Cerebellar nuclear complex (tissue), 1 donor: ENCODE data around the gene ISL2.

Source experiments
- DNase-seq, 2 experiments: peaks; one replicate each; lab custom pipeline; 2025; lab: John Stamatoyannopoulos, UW

ISL2 gene

DNA sequence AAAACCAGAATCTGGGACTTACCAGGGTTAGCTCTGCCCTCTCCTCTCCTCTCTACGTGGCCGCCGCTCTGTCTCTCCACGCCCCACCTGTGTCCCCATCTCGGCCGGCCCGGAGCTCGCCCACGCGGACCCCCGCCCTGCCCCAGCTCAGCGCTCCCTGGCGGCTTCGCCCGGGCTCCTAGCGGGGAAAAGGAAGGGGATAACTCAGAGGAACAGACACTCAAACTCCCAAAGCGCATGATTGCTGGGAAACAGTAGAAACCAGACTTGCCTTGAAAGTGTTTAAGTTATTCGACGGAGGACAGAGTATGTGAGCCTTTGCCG, 5.4 kb downstream of the ISL2 start:
- no peak for DNase-seq

DNA sequence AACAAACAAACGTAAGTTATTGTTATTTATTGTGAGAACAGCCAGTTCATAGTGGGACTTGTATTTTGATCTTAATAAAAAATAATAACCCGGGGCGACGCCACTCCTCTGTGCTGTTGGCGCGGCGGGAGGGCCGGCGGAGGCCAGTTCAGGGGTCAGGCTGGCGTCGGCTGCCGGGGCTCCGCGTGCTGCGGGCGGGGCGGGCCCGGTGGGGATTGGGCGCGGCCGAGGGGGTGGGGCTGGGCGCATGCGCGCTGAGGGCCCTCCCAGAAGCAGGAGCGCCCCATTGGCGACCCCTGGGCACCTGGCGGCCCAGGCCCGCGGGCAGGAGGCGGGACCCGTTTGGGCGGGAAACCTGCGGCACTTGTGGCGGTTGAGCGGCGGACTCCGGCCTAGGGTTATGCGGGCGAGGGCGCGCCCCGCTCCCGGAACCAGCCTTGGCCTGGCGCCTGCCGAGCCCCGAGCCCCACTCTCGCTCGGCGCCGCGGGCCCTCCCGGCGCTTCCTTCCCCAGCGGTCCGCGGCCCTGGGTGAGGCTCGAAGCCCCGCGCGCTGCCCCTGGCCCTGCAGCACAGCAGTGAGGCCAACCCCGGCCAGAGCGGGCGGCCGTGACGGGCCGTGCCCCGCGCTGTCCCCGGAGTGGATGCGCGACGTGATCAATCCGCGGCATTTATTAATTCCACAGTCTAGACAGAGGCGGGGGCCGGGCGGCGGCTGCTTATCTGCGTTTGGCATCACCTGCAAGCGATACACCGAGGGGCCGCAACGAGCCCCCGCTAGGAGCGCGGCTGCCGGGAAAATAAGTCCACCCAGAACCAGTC, 6.0 kb downstream of the ISL2 start:
- no peak for DNase-seq

DNA sequence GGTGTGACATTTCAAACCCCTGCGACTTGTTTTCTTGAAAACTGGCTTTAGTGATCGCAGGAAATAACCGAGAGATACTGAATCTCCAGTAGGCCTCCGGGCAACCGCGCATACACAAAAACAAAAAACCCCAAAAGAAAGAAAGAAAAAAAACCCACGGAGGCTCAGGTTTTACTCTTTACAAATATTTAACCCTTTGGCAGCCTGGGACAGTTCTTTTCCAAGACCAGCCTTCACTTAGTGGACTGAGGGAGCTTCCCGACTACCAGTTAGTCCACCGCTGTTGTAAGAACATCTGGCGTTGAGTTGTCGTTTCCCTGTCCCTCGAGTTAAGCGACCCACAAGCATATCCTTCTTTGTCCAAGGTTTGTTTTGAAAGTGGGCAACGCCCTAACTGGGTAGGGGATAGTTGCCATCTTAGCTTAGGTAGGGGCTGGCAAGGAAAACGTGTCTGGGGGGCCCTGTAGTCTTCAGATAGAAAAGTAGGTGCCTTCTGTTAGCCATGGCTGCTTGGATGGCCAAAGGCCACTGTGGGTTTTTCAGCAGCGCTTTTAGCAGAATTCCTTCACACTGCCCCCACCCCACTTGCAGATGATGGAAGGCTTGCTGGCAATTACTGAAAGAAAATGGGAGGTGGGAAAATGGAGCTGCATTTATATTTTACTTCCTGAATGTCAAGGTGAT, 6.9 kb downstream of the ISL2 start:
- DNase-seq, result no peak

- DNase-seq, result no peak
Observed at GRCh38 chr15:76344893-76345582, 8.5 kb downstream of the ISL2 start.

DNA sequence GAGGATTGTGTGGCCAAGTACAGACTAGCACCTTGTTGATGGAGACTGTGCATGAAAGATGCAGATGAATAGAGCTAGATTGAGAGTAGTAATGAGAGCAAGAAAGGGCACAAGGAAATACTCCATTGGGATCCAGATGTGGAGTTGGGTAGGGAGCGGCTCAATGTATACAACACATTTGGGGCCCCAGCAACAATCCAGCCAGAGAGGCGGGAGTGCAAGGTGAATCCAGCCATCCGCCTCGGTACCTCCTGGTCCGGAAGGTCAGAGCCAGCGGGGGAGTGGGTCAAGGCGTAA, 9.0 kb downstream of the ISL2 start:
- DNase-seq, result no peak

GRCh38 chr15:76345880-76346668, 9.5 kb downstream of the ISL2 start:
- DNase-seq, result no peak

DNA sequence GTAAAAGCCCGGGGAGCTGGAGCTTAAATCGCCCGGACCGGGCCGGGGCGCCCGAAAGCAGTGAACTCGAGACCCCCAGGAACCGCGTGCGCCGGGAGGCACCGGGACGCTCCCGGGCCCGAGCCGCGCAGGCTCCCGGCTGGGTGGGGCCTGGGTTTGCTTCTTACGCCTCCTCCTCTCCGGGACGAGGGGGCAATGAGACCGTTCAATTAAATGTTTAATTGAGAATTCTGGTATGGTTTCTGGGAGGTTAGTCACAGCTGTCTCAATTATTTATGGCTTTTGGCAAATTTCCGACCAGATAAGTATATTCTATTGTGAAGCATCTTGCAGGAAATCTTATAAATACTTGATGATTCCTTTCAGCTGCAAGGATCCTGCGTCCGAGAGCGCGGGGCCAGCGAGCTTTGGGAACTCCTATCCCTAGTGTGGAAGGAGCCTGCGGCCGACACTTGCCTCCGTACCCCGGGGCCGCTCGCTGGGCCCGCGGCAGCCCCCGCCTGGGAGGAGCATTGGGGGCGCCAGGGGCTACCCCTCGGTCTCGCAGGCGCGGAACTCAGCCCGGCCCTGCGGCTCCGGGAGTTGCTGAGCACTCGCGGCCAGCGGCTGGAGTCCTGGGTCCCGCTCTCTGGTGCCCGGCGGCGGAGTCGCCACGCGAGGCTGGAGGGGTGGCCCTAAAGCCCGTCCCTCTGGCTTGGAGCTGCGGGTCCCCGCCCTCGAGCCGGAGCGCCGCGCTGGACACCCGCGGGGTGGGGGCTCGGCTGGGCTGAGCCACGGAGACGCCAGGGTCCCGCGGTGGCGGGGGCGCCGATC, 10.3 kb downstream of the ISL2 start:
- DNase-seq, result no peak

DNA sequence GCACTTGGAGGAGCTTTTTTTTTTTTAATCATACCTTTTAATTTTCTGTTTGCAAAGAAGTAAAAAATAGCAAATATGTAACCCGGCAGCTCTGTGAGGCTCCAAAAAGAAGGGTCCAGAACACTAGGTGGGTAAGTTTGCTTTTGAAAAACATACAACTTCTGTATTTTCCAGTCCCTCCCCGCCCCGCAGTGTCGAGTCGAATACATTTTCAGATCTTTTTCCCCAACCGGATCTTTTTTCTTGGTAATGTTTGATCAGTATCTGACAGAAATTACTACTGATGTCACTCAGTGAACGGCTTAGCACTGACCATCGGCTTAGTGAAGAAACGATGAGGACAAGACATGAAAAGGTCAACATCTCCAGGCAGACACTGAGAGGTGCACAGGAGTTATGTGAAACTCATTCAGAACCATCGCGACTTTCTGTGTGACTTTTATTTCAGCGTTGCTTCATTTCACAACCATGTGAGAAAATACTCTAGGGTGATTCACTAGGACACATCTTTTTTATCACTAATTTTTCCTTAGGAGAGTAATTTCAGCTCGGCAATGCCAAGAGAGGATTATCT, 11.0 kb downstream of the ISL2 start:
- DNase-seq, result no peak

GRCh38 chr15:76349301-76350070, 12.9 kb downstream of the ISL2 start:
- no peak for DNase-seq

DNA sequence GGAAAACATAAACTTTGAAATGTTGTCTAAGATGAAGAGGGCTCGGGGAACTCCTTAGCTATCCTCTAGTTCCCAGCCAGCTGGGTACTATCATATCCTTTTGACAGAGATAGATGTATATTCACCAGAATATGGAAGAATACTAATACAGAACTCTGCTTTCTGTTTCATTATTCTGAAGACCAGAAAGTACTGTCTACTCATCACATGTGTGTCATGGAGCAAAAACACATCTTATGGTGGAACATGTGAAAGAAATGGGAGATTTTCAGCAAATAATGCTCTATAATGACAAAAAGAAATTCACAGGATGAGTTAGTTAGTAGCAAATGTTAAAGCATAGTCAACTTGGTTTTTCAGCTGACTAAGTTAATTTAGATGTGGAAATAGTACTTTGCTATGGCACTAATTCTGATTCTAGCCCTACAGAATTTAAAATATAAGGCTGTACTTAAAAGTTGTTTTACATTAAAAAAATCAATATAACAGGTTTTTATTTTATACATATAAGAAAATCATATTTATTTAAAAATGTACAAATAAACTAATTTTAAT, 16.5 kb downstream of the ISL2 start:
- no peak for DNase-seq

- no peak for DNase-seq
Observed at GRCh38 chr15:76353903-76354302, 17.3 kb downstream of the ISL2 start.

GRCh38 chr15:76354823-76355440, 18.4 kb downstream of the ISL2 start:
- no peak for DNase-seq

DNA sequence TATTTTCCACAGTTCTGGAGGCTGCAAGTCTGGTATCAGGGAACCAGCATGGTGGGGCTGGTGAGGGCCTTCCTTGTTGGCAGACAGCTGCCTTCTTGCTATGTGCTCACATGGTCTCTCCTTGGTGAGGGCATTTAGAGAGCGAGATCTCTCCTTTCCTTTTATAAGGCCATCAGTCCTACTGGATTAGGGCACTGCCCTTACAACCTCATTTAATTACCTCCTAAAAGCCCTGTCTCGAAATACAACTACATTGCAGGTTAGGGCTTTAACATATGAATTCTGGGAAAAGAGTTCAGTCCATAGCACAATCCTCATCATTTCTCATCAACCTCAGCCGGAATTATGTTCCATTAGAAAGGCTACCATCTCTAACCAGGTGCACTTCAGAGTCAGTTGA, 21.9 kb downstream of the ISL2 start:
- no peak for DNase-seq

GRCh38 chr15:76359152-76359551, 22.6 kb downstream of the ISL2 start:
- no peak for DNase-seq

GRCh38 chr15:76360416-76360815, 23.8 kb downstream of the ISL2 start:
- DNase-seq, result no peak

- DNase-seq, result no peak
Observed at GRCh38 chr15:76363251-76363650, 26.7 kb downstream of the ISL2 start.

GRCh38 chr15:76366714-76367113, 30.1 kb downstream of the ISL2 start:
- DNase-seq, result no peak

DNA sequence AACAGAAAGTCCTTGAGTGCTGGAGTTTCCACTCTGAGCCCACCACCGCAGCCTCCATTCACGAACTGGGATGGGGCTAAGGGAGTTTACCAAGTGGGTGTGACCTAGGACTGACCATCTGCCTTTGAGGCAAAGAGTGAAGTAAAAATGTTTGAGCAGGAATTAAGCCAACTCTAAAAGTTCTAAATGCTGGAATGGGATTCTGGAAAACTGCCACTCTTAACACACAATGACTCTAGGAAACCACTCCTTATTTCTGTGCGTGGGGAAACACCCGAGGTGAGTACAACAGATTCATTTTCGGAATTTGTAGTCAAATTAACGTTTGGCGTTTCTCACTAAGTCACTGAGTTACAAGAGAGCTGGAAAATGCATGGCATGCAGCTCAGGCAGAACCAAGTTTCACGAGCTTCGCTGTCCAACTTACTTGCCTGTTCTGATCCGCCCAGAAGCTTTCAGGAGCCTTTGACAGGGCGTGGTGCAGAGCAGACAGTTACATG, 31.6 kb downstream of the ISL2 start:
- DNase-seq, result no peak

- DNase-seq, result no peak
Observed at GRCh38 chr15:76376029-76376428, 39.5 kb downstream of the ISL2 start.

GRCh38 chr15:76376816-76377215, 40.2 kb downstream of the ISL2 start:
- DNase-seq, result no peak
